ENCODE data around the gene WDR35. TPM values are rescaled to one million over a fixed set of nuclear protein-coding genes. Genes with fewer than 3 reads are reported as not detected.
"Not testable (repeated sequence)": the region's sequence is repeated elsewhere in the genome, so short reads cannot be mapped to it uniquely, and the experiment has no call there.

The WDR35 gene
- total RNA-seq, 1 donor from 2014 or later: 25.7 TPM

GRCh38 chr2:19897623-19898245, 92.2 kb downstream of the WDR35 start:
- no peak for DNase-seq (ENCODE audit: low spot score in 2 of 2)
- FAIRE-seq: no peak

- FAIRE-seq: no peak
- DNase-seq (ENCODE audit: low spot score in 2 of 2): no peak
Measured at GRCh38 chr2:19895535-19895934, 94.4 kb downstream of the WDR35 start.

GRCh38 chr2:19894134-19894792, 95.6 kb downstream of the WDR35 start:
- no peak for DNase-seq (ENCODE audit: low spot score in 2 of 2)
- FAIRE-seq: no peak

GRCh38 chr2:19893520-19894133, 96.3 kb downstream of the WDR35 start:
- FAIRE-seq: no peak
- no peak for DNase-seq (ENCODE audit: low spot score in 2 of 2)

- DNase-seq (ENCODE audit: low spot score in 2 of 2); FAIRE-seq: not testable (repeated sequence)
Measured at GRCh38 chr2:19891971-19892370, 97.9 kb downstream of the WDR35 start.

GRCh38 chr2:19890104-19890503, 99.8 kb downstream of the WDR35 start:
- FAIRE-seq (no peak), DNase-seq (ENCODE audit: low spot score in 2 of 2) (no peak)

- DNase-seq (ENCODE audit: low spot score in 2 of 2): no peak
Measured at GRCh38 chr2:19888831-19889230, 101.1 kb downstream of the WDR35 start.

GRCh38 chr2:19887510-19887909, 102.4 kb downstream of the WDR35 start:
- DNase-seq (ENCODE audit: low spot score in 2 of 2) (no peak), FAIRE-seq (no peak)

More at GRCh38 chr2:19888831-19889230, 101.1 kb downstream of the WDR35 start:
- FAIRE-seq: no peak

- FAIRE-seq (no peak), DNase-seq (ENCODE audit: low spot score in 2 of 2) (no peak)
Measured at GRCh38 chr2:19886261-19886660, 103.6 kb downstream of the WDR35 start.

- no peak for DNase-seq (ENCODE audit: low spot score in 2 of 2)
- FAIRE-seq: no peak
Measured at GRCh38 chr2:19885791-19886190, 104.1 kb downstream of the WDR35 start.

GRCh38 chr2:19883971-19884720, 105.8 kb downstream of the WDR35 start:
- DNase-seq (ENCODE audit: low spot score in 2 of 2) (no peak), FAIRE-seq (no peak)

GRCh38 chr2:19883486-19883885, 106.4 kb downstream of the WDR35 start:
- FAIRE-seq: no peak
- DNase-seq (ENCODE audit: low spot score in 2 of 2): no peak

- FAIRE-seq (no peak), DNase-seq (ENCODE audit: low spot score in 2 of 2) (no peak)
Measured at GRCh38 chr2:19882286-19882685, 107.6 kb downstream of the WDR35 start.

GRCh38 chr2:19881908-19882265, 108.0 kb downstream of the WDR35 start:
- FAIRE-seq (no peak), DNase-seq (ENCODE audit: low spot score in 2 of 2) (no peak)

- FAIRE-seq: no peak
Measured at GRCh38 chr2:19881221-19881907, 108.5 kb downstream of the WDR35 start.

GRCh38 chr2:19880191-19880590, 109.7 kb downstream of the WDR35 start:
- FAIRE-seq: not testable (repeated sequence)

More at GRCh38 chr2:19881221-19881907, 108.5 kb downstream of the WDR35 start:
- no peak for DNase-seq (ENCODE audit: low spot score in 2 of 2)

GRCh38 chr2:19879120-19879519, 110.8 kb downstream of the WDR35 start:
- FAIRE-seq (no peak), DNase-seq (ENCODE audit: low spot score in 2 of 2) (no peak)

More at GRCh38 chr2:19880191-19880590, 109.7 kb downstream of the WDR35 start:
- not testable (repeated sequence) for DNase-seq (ENCODE audit: low spot score in 2 of 2)

- no peak for DNase-seq (ENCODE audit: low spot score in 2 of 2)
- no peak for FAIRE-seq
Measured at GRCh38 chr2:19878268-19879046, 111.4 kb downstream of the WDR35 start.

- no peak for FAIRE-seq
- no peak for DNase-seq (ENCODE audit: low spot score in 2 of 2)
Measured at GRCh38 chr2:19876751-19877150, 113.2 kb downstream of the WDR35 start.

GRCh38 chr2:19875280-19875679, 114.6 kb downstream of the WDR35 start:
- FAIRE-seq (no peak), DNase-seq (ENCODE audit: low spot score in 2 of 2) (no peak)
